GM08714 (cell line): ENCODE results near the gene SIL1.
"Not testable (repeated sequence)": the region's sequence is repeated elsewhere in the genome, so short reads cannot be mapped to it uniquely, and the experiment has no call there.

Experiments
- H3K4me3 ChIP-seq: fragments of 200-500 bp; sonication (Bioruptor generic); 2 replicates; pipeline ENCODE4 v1.5.1; 2014; ENCODE audit warnings: mild to moderate bottlenecking, low read length, inconsistent platforms
- ZNF274 ChIP-seq: IDR thresholded peaks from 2 replicates; pipeline ENCODE4 v1.6.1; 2012; ENCODE audit warnings: mild to moderate bottlenecking, low read depth, low read length

Gene SIL1

GRCh38 chr5:139126711-139127111 lies 71.5 kb downstream of the SIL1 start:
- H3K4me3 ChIP-seq = no peak overlapping the region
- TF ChIP-seq ZNF274 = no peak

- TF ChIP-seq ZNF274 = no peak
- no peak overlapping the region for H3K4me3 ChIP-seq
These were observed 72.2 kb downstream of the SIL1 start for GRCh38 chr5:139125991-139126390.

DNA sequence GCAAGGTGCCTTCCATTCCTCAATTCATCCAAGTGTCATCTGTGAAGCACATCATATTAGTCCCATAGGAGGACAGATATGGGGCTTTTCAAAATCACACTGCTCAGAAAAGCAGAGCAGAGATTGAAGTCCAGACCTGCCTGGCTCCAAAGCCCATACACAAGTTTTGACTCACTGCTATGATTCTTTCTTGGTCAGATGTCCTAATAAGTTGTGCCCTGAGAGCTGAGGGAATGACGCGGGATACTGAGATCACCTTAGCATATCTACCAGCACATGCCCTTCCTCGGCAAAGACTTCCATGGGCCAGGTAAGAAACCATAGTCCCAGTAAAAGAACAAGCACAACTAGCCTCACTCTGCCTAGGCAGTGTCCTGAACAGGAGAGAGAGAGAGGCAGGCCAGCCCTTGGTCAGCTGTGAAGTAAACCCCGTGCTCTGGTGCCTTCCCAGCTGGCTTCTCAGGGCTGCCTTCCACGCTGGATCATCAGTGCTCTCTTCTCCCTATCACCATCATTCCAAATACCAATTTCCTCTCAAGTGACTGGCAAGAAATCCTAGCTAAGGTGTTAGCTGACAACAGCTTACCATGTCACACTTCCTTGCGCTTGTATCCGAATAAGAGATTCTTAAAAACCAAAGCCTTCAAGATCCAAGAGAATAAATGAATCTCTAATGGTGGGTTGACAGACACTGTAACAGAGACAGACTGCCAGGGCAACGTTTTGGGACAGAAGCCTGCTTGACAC lies 73.2 kb downstream of the SIL1 start:
- H3K4me3 ChIP-seq = no peak overlapping the region

GRCh38 chr5:139121120-139121519 lies 77.0 kb downstream of the SIL1 start:
- H3K4me3 ChIP-seq = no peak overlapping the region
- TF ChIP-seq ZNF274 = no peak

More for the DNA sequence above, 73.2 kb downstream of the SIL1 start:
- TF ChIP-seq ZNF274 = no peak

DNA sequence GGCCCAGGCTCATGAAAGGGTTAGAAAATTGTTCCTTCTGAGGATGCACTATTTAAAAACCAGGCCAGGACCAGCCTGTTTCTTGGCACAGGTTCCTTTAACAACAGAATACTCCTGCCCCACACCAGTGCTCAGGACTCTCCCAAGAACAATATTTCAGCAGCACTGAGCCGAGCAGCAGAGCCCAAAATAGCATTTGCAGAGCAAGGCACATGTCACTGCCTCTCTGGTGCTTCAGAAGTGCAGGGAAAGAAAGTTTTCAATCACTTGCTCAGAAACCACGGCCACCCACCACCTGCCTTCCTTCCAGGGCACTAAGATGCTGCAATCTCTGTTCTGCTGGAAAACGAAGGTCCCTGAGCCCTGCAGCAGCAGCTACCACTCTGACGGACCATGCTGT lies 77.6 kb downstream of the SIL1 start:
- no peak for TF ChIP-seq ZNF274
- no peak overlapping the region for H3K4me3 ChIP-seq

DNA sequence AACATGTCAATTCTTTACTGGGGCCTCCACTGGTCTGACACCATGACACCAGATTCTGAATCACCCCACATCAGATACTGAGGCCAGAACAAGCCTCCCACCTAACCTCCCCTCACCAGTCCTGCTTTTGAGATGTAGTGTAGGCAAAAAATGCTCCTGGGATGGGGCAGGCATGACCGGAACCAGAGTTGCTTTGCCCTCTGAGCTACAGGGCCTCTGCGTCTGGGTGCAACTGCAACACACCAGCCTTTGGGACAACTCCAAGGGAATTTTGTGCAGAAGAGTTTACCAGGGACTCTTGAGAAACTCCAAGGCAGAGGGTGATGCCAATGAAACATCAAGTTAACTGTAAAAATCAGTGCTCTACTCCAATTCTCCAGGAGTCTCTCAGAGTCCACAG lies 79.4 kb downstream of the SIL1 start:
- no peak overlapping the region for H3K4me3 ChIP-seq
- TF ChIP-seq ZNF274 = no peak

- TF ChIP-seq ZNF274 = no peak
- no peak overlapping the region for H3K4me3 ChIP-seq
These were observed 80.8 kb downstream of the SIL1 start for GRCh38 chr5:139117342-139117884.

DNA sequence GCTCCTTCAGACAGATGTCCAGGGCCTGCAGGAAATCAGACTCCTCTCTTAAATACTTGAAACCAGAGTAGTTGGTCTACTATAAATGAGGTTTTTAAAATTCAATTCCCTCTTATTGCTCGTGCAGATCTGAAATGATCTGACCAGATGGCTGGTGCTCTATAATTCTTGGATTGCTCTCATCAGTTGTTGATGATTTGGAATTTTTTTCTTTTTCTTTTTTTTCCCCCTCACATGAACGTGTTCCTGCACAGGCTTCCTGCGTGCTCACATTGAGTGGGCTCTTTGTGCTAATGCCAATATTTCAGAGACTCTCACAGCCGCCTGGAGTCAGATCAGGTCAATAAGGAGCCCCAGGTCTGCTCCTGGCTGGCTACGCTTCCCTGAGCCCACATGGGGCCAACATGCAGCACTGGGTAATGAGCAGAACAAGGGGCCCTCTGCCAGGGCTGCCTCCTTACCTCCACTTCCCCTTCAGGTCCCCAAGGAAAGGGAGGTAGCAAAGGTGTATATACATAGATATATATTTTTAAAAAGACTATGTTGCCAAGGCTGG lies 82.0 kb downstream of the SIL1 start:
- TF ChIP-seq ZNF274 = no peak
- H3K4me3 ChIP-seq = no peak overlapping the region

DNA sequence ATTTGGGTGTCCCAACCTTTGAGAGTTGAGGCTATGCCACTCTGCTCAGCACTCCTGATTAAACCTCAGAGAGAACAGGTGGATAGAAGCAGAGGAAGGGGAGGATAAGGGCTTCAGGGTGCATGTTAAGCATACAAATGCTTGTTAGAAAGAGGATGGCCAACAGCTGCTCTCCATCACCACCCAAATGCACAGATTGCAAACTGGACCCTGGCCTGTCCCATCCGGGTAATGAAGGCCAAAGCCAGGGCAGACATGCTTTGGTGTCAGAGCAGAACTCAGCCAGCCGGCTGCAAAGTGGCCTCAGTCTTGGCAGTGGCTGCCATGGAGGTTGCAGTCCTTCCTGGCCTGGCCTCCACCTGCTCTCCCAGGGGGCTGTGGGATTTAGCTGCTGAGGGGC lies 84.3 kb downstream of the SIL1 start:
- H3K4me3 ChIP-seq = no peak overlapping the region
- no peak for TF ChIP-seq ZNF274

DNA sequence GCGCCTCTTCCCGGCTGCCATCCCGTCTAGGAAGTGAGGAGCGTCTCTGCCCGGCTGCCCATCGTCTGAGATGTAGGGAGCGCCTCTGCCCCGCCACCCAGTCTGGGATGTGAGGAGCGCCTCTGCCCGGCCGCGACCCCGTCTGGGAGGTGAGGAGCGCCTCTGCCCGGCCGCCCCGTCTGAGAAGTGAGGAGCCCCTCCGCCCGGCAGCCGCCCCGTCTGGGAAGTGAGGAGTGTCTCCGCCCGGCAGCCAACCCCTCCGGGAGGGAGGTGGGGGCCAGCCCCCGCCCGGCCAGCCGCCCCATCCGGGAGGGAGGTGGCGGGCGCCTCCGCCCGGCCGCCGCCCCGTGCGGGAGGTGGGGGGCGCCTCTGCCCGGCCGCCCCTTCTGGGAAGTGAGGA lies 85.8 kb downstream of the SIL1 start:
- H3K4me3 ChIP-seq = not testable (repeated sequence)

DNA sequence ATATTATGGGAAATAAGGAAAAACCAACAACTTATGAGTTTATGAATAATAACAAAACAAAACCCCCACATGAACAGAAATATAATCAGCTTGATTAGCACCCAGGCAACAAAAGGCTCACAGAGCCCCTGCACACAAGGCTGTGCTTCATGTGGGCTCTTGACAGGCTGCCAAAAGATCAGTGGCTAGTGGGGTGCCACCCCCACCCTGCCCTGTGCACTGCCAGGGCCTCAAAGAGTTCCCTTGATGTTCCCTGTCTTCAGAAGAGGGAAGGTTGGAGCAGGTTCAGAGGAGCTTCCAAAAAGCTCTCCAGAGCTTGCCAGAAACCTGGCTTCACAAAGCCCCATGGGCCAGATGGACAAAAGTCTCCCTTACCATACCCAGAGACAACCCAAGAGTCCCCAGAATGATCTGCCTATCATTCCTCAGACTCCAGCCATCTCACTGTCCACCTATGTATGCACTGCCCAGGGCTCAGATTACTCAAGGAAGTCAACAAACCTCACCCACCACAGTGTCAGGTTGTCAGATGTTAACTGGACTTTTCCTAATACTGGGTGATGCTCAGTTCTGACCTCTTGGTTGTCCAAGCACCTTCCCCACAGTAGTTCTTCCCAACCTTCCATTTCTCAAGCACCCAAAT lies 87.5 kb downstream of the SIL1 start:
- no peak overlapping the region for H3K4me3 ChIP-seq
- TF ChIP-seq ZNF274 = no peak

DNA sequence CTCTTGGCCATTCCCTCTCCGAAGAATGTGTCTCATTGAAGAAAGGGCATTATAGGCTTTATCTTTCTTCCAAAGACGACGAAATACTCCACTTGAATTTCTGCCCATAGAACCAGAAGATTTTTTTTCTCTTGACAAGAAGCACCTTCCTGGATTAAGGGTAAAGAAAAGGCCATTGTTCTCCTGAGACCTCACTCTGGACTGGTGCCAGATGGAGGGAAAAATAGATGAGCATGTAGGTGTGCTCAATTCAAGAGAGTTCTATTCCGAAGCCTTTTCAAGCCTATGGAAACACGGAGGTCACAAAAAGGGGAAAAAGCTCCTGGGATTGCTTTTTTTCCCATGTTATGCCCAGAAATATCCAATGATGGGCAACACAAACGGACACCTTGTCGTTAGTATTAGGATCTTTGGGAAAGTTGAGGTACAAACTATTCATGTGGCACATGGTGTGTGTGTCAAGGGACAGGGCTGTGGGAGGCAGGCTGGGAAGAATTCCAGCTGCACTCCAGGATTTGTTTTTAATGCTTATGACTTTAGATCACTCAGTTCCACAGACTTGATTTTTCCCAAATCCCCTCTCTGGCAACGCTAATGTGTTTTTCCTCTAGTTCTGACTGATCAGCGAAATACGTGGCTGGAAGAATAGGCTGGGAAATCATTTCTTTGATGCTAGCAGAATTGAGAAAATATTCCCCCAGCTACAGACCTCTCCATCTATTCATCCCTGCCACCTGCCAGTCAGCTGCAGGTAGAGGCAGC lies 89.9 kb downstream of the SIL1 start:
- no peak for TF ChIP-seq ZNF274
- H3K4me3 ChIP-seq = no peak overlapping the region

DNA sequence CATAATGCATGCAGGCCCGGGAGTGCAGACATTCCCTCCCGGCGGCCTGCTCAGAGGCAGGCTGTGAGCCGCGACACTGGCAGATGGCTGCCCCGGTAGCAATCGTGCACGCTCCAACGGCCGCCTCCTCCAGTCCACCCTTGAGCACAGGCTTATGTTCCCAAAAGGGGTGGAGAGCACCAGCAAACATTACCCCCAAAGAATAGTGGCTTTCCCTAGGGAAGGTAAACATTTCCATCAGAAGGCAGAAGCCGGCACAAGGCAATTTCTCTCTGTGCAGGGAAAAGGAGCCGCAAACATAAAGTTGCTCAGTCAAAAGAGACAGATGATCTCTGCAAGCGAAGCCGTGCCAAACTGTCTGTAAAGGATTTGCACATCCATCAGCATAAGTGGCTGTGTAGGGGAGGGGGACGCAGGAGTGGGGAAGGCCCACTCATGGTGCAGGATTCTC lies 92.5 kb downstream of the SIL1 start:
- no peak for TF ChIP-seq ZNF274
- no peak overlapping the region for H3K4me3 ChIP-seq

- no peak overlapping the region for H3K4me3 ChIP-seq
- no peak for TF ChIP-seq ZNF274
These were observed 93.4 kb downstream of the SIL1 start for GRCh38 chr5:139104577-139105276.
